ENCODE data around the gene TMEM53.

GRCh38 chr1:44636688-44637598, 37.3 kb downstream of the TMEM53 start:
- TF ChIP-seq CTCF (IDR thresholded peaks at IDR 0.05) (no peak), POLR2A (IDR thresholded peaks at IDR 0.05) (no peak)

All from ovary (tissue), 3 donors.